Activated naive CD8-positive, alpha-beta T cell treated with anti-CD3 and anti-CD28 coated beads for 36 hours (primary cell): ENCODE data around the gene TSKU. TPM values are rescaled to one million over a fixed set of nuclear protein-coding genes. Genes with fewer than 3 reads are reported as not detected.
"Not testable (repeated sequence)": the region's sequence is repeated elsewhere in the genome, so short reads cannot be mapped to it uniquely, and the experiment has no call there.

ENCODE experiments used
- DNase-seq: peaks from one replicate; pipeline ENCODE4 v3.0.0; 2021
- H3K27ac Mint-ChIP-seq: one replicate; pipeline ENCODE4 v1.8.0; 2022; ENCODE audit warnings: mild to moderate bottlenecking, moderate library complexity, mixed read lengths
- H3K27me3 Mint-ChIP-seq: one replicate; pipeline ENCODE4 v1.8.0; 2022; ENCODE audit warnings: mild to moderate bottlenecking, mixed read lengths
- H3K36me3 Mint-ChIP-seq: one replicate; pipeline ENCODE4 v1.8.0; 2021; ENCODE audit warnings: mild to moderate bottlenecking, mixed read lengths
- H3K4me1 Mint-ChIP-seq: one replicate; pipeline ENCODE4 v1.8.0; 2021; ENCODE audit warnings: mixed read lengths
- H3K4me3 Mint-ChIP-seq: one replicate; pipeline ENCODE4 v1.8.0; 2022; ENCODE audit warnings: mild to moderate bottlenecking, moderate library complexity, mixed read lengths
- H3K9me3 Mint-ChIP-seq: one replicate; pipeline ENCODE4 v1.8.0; 2022; ENCODE audit warnings: mixed read lengths
- total RNA-seq, 2 experiments: library from RNA; stranded (reverse); gene quantifications; one replicate each; pipeline ENCODE4 v1.2.3, GENCODE V29; 2021

Gene TSKU
- total RNA-seq, 2 experiments from 2014 or later: 2.7 to 3.7 TPM

- Mint-ChIP-seq H3K36me3 (no peaks in the 10 kb centered on the region), H3K27me3 (peaks cover 25% of the 10 kb centered on the region)
These were observed 4.1 kb downstream of the TSKU start for GRCh38 chr11:76787271-76787670.

DNA sequence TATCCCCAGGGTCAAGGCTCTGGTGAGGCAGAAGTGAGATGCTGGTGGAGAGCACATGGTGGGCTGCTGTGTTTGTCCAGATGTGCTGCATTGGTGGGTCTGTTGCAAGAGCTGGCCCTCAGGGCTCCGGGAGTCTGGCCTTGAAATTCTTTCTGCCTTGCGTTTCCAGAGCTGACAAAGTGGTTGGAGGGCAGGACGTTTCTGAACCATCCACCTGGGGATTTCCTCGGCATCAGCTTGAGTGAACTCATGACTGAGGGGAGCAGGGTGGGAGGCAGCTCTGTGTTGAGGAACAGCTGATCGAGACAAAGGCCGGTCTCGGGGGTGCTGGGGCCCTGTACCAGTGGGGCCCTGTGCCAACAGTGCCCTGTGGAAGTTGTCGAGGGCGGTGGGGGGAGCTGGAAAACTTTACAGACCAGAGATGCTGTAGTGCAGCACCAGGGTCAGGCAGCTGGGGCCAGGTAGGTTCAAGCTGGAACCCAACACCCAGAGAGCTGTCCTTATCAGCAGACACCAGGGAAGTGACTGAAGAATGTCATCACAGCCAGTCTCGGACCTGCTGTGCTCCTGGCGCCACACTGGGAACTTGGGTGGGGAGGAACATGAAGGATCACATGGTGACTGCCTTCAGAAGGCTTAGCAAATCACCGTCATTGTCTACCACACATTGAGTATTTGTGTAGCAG lies 4.9 kb downstream of the TSKU start:
- Mint-ChIP-seq H3K27ac (no peak overlapping the region), H3K36me3 (no peaks in the 10 kb centered on the region), H3K9me3 (no peaks in the 10 kb centered on the region), H3K4me3 (no peak overlapping the region), H3K4me1 (peaks cover 15% of the 10 kb centered on the region), H3K27me3 (peaks cover 25% of the 10 kb centered on the region)
- DNase-seq: no peak

More at GRCh38 chr11:76787271-76787670, 4.1 kb downstream of the TSKU start:
- H3K4me1 Mint-ChIP-seq: peaks cover 21% of the 10 kb centered on the region
- H3K4me3 Mint-ChIP-seq: no peak overlapping the region
- H3K9me3 Mint-ChIP-seq: no peaks in the 10 kb centered on the region
- no peak for DNase-seq
- no peak overlapping the region for H3K27ac Mint-ChIP-seq

DNA sequence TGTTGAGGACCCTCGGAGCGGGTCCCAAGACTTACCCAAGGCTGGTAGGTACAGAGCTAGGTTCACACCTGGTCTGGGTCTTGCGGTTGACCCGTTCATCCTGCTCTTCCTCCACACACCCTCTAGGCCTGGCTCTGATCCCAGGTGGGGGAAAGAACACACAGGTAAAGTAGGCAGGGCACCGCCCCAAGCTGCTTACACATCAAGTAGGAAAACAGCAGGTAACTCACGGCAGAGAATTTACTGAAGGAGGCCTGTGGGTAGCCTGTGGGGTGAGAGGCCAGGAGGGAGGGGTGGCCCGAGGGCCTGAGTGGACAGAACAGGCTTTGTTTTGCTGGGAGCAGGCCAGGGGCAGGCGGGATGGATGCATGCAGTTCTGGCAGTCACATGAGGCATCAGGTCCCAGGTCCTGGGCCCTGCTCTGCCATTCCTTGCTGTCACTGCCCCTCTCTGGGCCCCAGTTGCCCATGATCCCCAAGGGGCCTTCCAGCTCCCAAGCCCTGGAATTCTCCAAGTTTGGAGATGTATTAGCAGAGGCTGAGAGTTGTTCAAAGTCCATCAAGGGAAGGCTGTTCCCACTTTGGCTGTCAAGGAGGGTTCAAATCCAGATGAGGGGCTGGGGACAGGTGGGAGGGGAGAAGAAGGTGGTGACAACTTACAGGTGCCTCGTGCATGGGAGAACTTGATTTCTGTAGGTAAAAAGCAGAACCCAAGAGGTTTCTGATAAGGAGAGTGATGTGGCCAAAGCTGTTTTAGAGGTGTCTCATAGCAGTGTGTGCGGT lies 5.7 kb downstream of the TSKU start:
- no peak overlapping the region for H3K27ac Mint-ChIP-seq
- no peak overlapping the region for H3K4me3 Mint-ChIP-seq
- no peaks in the 10 kb centered on the region for H3K9me3 Mint-ChIP-seq
- peaks cover 15% of the 10 kb centered on the region for H3K4me1 Mint-ChIP-seq
- peaks cover 25% of the 10 kb centered on the region for H3K27me3 Mint-ChIP-seq
- no peaks in the 10 kb centered on the region for H3K36me3 Mint-ChIP-seq
- DNase-seq: no peak

DNA sequence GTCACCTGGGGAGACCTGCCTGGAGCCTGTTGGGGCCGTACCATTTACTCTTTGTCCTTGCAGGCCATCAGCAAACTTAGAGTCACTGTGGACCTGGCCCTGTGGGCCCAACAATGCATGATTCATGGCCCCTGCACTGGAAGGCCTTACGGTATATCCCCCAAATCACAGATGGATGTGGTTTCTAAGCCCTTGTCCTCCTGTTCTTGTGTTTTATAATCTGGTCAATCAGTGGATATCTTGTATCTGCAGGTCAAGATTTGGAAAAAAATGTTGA lies 6.2 kb downstream of the TSKU start:
- no peaks in the 10 kb centered on the region for H3K36me3 Mint-ChIP-seq
- no peak for DNase-seq
- H3K9me3 Mint-ChIP-seq: no peaks in the 10 kb centered on the region
- no peak overlapping the region for H3K27ac Mint-ChIP-seq
- H3K4me1 Mint-ChIP-seq: peaks cover 15% of the 10 kb centered on the region
- no peak overlapping the region for H3K4me3 Mint-ChIP-seq
- peaks cover 25% of the 10 kb centered on the region for H3K27me3 Mint-ChIP-seq

- H3K9me3 Mint-ChIP-seq: no peaks in the 10 kb centered on the region
- no peak for DNase-seq
- H3K27me3 Mint-ChIP-seq: peaks cover 17% of the 10 kb centered on the region
- no peak overlapping the region for H3K4me3 Mint-ChIP-seq
- no peaks in the 10 kb centered on the region for H3K36me3 Mint-ChIP-seq
- peaks cover 9% of the 10 kb centered on the region for H3K4me1 Mint-ChIP-seq
- H3K27ac Mint-ChIP-seq: no peak overlapping the region
These were observed 7.1 kb downstream of the TSKU start for GRCh38 chr11:76790251-76790650.

- H3K27me3 Mint-ChIP-seq, DNase-seq: not testable (repeated sequence)
These were observed 8.0 kb downstream of the TSKU start for GRCh38 chr11:76791002-76791770.

DNA sequence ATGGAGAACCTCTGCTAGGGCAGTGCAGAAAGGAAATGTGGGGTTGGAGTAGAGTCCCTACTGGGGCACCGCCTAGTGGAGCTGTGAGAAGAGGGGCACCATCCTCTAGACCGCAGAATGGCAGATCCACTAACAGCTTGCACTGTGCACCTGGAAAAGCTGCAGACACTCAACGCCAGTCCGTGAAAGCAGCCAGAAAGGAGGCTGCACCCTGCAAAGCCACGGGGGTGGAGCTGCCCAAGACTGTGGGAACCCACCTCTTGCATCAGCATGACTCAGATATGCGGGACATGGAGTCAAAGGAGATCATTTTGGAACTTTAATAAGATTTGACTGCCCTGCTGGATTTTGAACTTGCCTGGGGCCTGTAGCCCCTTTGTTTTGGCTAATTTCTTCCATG lies 8.7 kb downstream of the TSKU start:
- Mint-ChIP-seq H3K9me3 (no peaks in the 10 kb centered on the region), H3K27me3 (peaks cover 4% of the 10 kb centered on the region), H3K4me3 (no peak overlapping the region), H3K4me1 (peaks cover 6% of the 10 kb centered on the region), H3K27ac (no peak overlapping the region), H3K36me3 (no peaks in the 10 kb centered on the region)
- no peak for DNase-seq

More at GRCh38 chr11:76791002-76791770, 8.0 kb downstream of the TSKU start:
- H3K9me3 Mint-ChIP-seq, H3K27ac Mint-ChIP-seq, H3K4me1 Mint-ChIP-seq, H3K36me3 Mint-ChIP-seq, H3K4me3 Mint-ChIP-seq: not testable (repeated sequence)

DNA sequence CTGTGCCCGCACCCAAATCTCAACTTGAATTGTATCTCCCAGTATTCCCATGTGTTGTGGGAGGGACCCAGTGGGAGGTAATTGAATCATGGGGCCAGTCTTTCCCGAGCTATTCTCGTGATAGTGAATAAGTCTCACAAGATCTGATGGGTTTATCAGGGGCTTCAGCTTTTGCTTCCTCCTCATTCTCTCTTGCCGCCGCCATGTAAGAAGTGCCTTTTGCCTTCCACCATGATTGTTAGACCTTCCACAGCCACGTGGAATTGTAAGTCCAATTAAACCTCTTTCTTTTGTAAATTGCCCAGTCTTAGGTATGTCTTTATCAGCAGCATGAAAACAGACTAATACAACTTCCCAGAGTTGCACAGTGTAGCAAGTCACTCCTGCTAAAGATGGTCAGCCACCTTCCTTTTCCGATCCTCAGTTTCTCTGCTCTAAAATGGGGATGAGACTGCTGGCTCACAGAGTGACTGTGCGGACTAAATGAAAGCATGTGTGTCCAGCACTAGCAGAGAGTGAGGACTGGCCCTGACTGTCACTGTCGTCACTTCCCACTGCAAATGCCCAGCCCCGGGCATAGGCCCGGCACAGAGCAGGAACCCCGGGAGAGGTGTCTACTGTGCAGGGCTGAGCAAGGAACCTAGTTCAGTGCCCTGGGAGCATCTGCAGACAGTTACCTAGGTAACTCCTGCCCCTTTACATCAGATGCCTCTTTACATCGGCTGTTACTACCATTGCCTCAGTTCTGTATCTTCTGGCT lies 9.5 kb downstream of the TSKU start:
- Mint-ChIP-seq H3K27ac (no peak overlapping the region), H3K4me1 (peaks cover 6% of the 10 kb centered on the region), H3K4me3 (no peak overlapping the region), H3K9me3 (no peaks in the 10 kb centered on the region), H3K36me3 (no peaks in the 10 kb centered on the region), H3K27me3 (no peaks in the 10 kb centered on the region)
- DNase-seq: no peak

- no peaks in the 10 kb centered on the region for H3K36me3 Mint-ChIP-seq
- no peaks in the 10 kb centered on the region for H3K27me3 Mint-ChIP-seq
- peaks cover 6% of the 10 kb centered on the region for H3K4me1 Mint-ChIP-seq
These were observed 10.5 kb downstream of the TSKU start for GRCh38 chr11:76793391-76794291.

GRCh38 chr11:76794371-76795289 lies 11.5 kb downstream of the TSKU start:
- H3K4me3 Mint-ChIP-seq: no peak overlapping the region
- no peaks in the 10 kb centered on the region for H3K9me3 Mint-ChIP-seq

More at GRCh38 chr11:76793391-76794291, 10.5 kb downstream of the TSKU start:
- Mint-ChIP-seq H3K4me3 (no peak overlapping the region), H3K27ac (no peak overlapping the region), H3K9me3 (no peaks in the 10 kb centered on the region)
- no peak for DNase-seq

GRCh38 chr11:76795290-76795935 lies 12.3 kb downstream of the TSKU start:
- DNase-seq: no peak
- no peak overlapping the region for H3K4me3 Mint-ChIP-seq
- no peaks in the 10 kb centered on the region for H3K9me3 Mint-ChIP-seq
- H3K27me3 Mint-ChIP-seq: peaks cover 4% of the 10 kb centered on the region
- H3K4me1 Mint-ChIP-seq: peaks cover 7% of the 10 kb centered on the region
- H3K27ac Mint-ChIP-seq: no peak overlapping the region
- H3K36me3 Mint-ChIP-seq: no peaks in the 10 kb centered on the region

More at GRCh38 chr11:76794371-76795289, 11.5 kb downstream of the TSKU start:
- Mint-ChIP-seq H3K27ac (no peak overlapping the region), H3K36me3 (no peaks in the 10 kb centered on the region), H3K4me1 (peaks cover 7% of the 10 kb centered on the region), H3K27me3 (no peaks in the 10 kb centered on the region)
- DNase-seq: no peak

- H3K27me3 Mint-ChIP-seq: peaks cover 4% of the 10 kb centered on the region
- H3K4me3 Mint-ChIP-seq: no peak overlapping the region
- H3K4me1 Mint-ChIP-seq: peaks cover 7% of the 10 kb centered on the region
- DNase-seq: no peak
- no peak overlapping the region for H3K27ac Mint-ChIP-seq
- no peaks in the 10 kb centered on the region for H3K9me3 Mint-ChIP-seq
- no peaks in the 10 kb centered on the region for H3K36me3 Mint-ChIP-seq
These were observed 12.8 kb downstream of the TSKU start for GRCh38 chr11:76795936-76796441.
